Endodermal cell (in vitro differentiated cells): Measurements from ENCODE around the gene ACAD8. TPM values are rescaled to one million over a fixed set of nuclear protein-coding genes. Genes with fewer than 3 reads are reported as not detected.
A peak's percentile ranks its signal among the peaks of the same experiment; 100 is the strongest.

Source experiments
- DNase-seq: peaks from one replicate; pipeline ENCODE4 v3.0.0-alpha.2; 2017
- H3K27ac ChIP-seq: 2 replicates; pipeline ENCODE4 v1.5.1; 2013; ENCODE audit warnings: mild to moderate bottlenecking, low read depth, low read length, moderate library complexity
- H3K27me3 ChIP-seq: 2 replicates; pipeline ENCODE4 v1.6.1; 2013; ENCODE audit warnings: mild to moderate bottlenecking, low read length, moderate library complexity; ENCODE audit not compliant: insufficient read depth, control insufficient read depth, poor library complexity, severe bottlenecking
- H3K36me3 ChIP-seq: 2 replicates; pipeline ENCODE4 v1.7.0; 2013; ENCODE audit warnings: mild to moderate bottlenecking, low read length, moderate library complexity; ENCODE audit not compliant: control insufficient read depth, insufficient read depth
- H3K4me1 ChIP-seq: one replicate; pipeline ENCODE4 v1.7.0; 2013; ENCODE audit warnings: low read length; ENCODE audit not compliant: control insufficient read depth, insufficient read depth
- H3K4me3 ChIP-seq: 2 replicates; pipeline ENCODE4 v1.5.1; 2013; ENCODE audit warnings: mild to moderate bottlenecking, low read length, moderate library complexity
- H3K9ac ChIP-seq: 2 replicates; pipeline ENCODE4 v1.6.1; 2013; ENCODE audit warnings: mild to moderate bottlenecking, low read length, moderate library complexity; ENCODE audit not compliant: poor library complexity, severe bottlenecking; ENCODE audit errors: extremely low read depth
- H3K9me3 ChIP-seq: 2 replicates; pipeline ENCODE4 v1.6.1; 2013; ENCODE audit warnings: mild to moderate bottlenecking, low read length, moderate library complexity; ENCODE audit not compliant: control insufficient read depth
- H3K27ac Mint-ChIP-seq: 2 replicates; pipeline ENCODE4 v1.8.0; 2020; ENCODE audit warnings: mixed read lengths
- H3K27me3 Mint-ChIP-seq: 2 replicates; pipeline ENCODE4 v1.8.0; 2021; ENCODE audit warnings: mild to moderate bottlenecking, mixed read lengths; ENCODE audit not compliant: insufficient read depth
- H3K36me3 Mint-ChIP-seq: 2 replicates; pipeline ENCODE4 v1.8.0; 2020; ENCODE audit warnings: low read depth, mixed read lengths
- H3K4me1 Mint-ChIP-seq: 2 replicates; pipeline ENCODE4 v1.8.0; 2020; ENCODE audit warnings: mixed read lengths
- H3K4me3 Mint-ChIP-seq: 2 replicates; pipeline ENCODE4 v1.8.0; 2020; ENCODE audit warnings: mild to moderate bottlenecking, moderate library complexity, mixed read lengths
- H3K9me3 Mint-ChIP-seq: 2 replicates; pipeline ENCODE4 v1.8.0; 2020; ENCODE audit warnings: mild to moderate bottlenecking, mixed read lengths
- CTCF ChIP-seq: fragments of 200-600 bp; sonication (generic); conservative IDR thresholded peaks from 2 replicates; pipeline ENCODE4 v1.5.0; 2021; ENCODE audit warnings: antibody characterized with exemption, mild to moderate bottlenecking
- WGBS, 2 experiments: methylation state at CpG; one replicate each; pipeline versions ENCODE4 v1.1.5 to v1.1.7; 2013; ENCODE audit warnings: missing lambda C conversion rate in 2 of 2, mixed read lengths in 1 of 2; ENCODE audit not compliant: insufficient coverage in 1 of 2, insufficient read length in 1 of 2; 5-methylcytosine and 5-hydroxymethylcytosine counted together
- total RNA-seq, 2 donors: library from RNA; stranded (reverse); fragmentation: NEBNext Ultra II Directional in 1 of 2; extraction: Animal tissue kit (Norgen Biotek cat#: 25700) in 1 of 2; gene quantifications; 2 replicates in 1 of 2; 3 replicates in 1 of 2; pipeline ENCODE4 v1.2.1, GENCODE V29; 2021

The ACAD8 gene
- total RNA-seq, 2 donors from 2014 or later = 35.3 to 37.2 TPM

- Mint-ChIP-seq H3K9me3 (no peaks in the 10 kb centered on the region), H3K36me3 (peaks cover 34% of the 10 kb centered on the region), H3K27ac (no peak overlapping the region), H3K4me3 (no peak overlapping the region), H3K4me1 (peaks cover 20% of the 10 kb centered on the region), H3K27me3 (no peaks in the 10 kb centered on the region)
- H3K4me1 ChIP-seq = no peaks in the 10 kb centered on the region
- H3K9ac ChIP-seq = no peak overlapping the region
- no peak for DNase-seq
- peaks cover 44% of the 10 kb centered on the region for H3K36me3 ChIP-seq
- WGBS, 2 experiments = 82 to 94% methylated on average over 3 of the region's 3 CpGs
- no peaks in the 10 kb centered on the region for H3K27me3 ChIP-seq
- no peak for TF ChIP-seq CTCF
- H3K4me3 ChIP-seq = no peak overlapping the region
- H3K9me3 ChIP-seq = no peaks in the 10 kb centered on the region
- no peak overlapping the region for H3K27ac ChIP-seq
Observed at GRCh38 chr11:134250246-134250645, 3.1 kb upstream of the ACAD8 start.

- Mint-ChIP-seq H3K36me3 (peaks cover 34% of the 10 kb centered on the region), H3K9me3 (no peaks in the 10 kb centered on the region), H3K4me3 (no peak overlapping the region), H3K4me1 (peaks cover 20% of the 10 kb centered on the region), H3K27ac (no peak overlapping the region), H3K27me3 (no peaks in the 10 kb centered on the region)
- no peaks in the 10 kb centered on the region for H3K27me3 ChIP-seq
- H3K9ac ChIP-seq = no peak overlapping the region
- DNase-seq = no peak
- 92 to 93% methylated on average over 1 to 2 of the region's 2 CpGs for WGBS, 2 experiments
- H3K4me3 ChIP-seq = no peak overlapping the region
- H3K9me3 ChIP-seq = no peaks in the 10 kb centered on the region
- peaks cover 44% of the 10 kb centered on the region for H3K36me3 ChIP-seq
- H3K4me1 ChIP-seq = no peaks in the 10 kb centered on the region
- no peak for TF ChIP-seq CTCF
- no peak overlapping the region for H3K27ac ChIP-seq
Observed at GRCh38 chr11:134250675-134251074, 2.7 kb upstream of the ACAD8 start.

GRCh38 chr11:134252346-134253187 is 801 bp upstream of the ACAD8 start:
- Histone ChIP-seq H3K36me3 (peaks cover 34% of the 10 kb centered on the region), H3K27me3 (no peaks in the 10 kb centered on the region), H3K9ac (peak overlapping the region; percentile 40), H3K4me3 (peak overlapping the region; percentile 99), H3K9me3 (no peaks in the 10 kb centered on the region), H3K27ac (no peak overlapping the region), H3K4me1 (no peaks in the 10 kb centered on the region)
- no peaks in the 10 kb centered on the region for H3K9me3 Mint-ChIP-seq
- H3K27ac Mint-ChIP-seq = peak overlapping the region; percentile 77
- 15 to 18% methylated on average over 16 to 27 of the region's 27 CpGs for WGBS, 2 experiments
- peaks cover 38% of the 10 kb centered on the region for H3K36me3 Mint-ChIP-seq
- no peaks in the 10 kb centered on the region for H3K27me3 Mint-ChIP-seq
- peak overlapping the region; percentile 79 for H3K4me3 Mint-ChIP-seq
- TF ChIP-seq CTCF = no peak
- peaks cover 20% of the 10 kb centered on the region for H3K4me1 Mint-ChIP-seq
- DNase-seq = peak; percentile 62
